Urinary bladder (tissue), 4 donors: ENCODE data around the gene GFRA1. TPM values are rescaled to one million over a fixed set of nuclear protein-coding genes. Genes with fewer than 3 reads are reported as not detected.

Experiments
- DNase-seq: peaks from one replicate; pipeline ENCODE4 v3.0.0-alpha.2; 2015; ENCODE audit errors: extremely low spot score
- H3K27ac ChIP-seq: one replicate; pipeline ENCODE4 v1.5.1; 2013; ENCODE audit warnings: low read depth, mild to moderate bottlenecking, moderate library complexity
- H3K36me3 ChIP-seq: one replicate; pipeline ENCODE4 v1.6.1; 2013; ENCODE audit warnings: mild to moderate bottlenecking, moderate library complexity; ENCODE audit not compliant: insufficient read depth
- H3K4me1 ChIP-seq: one replicate; pipeline ENCODE4 v1.6.1; 2013; ENCODE audit warnings: mild to moderate bottlenecking, moderate library complexity; ENCODE audit not compliant: insufficient read depth
- H3K4me3 ChIP-seq: one replicate; pipeline ENCODE4 v1.5.1; 2013; ENCODE audit warnings: low read depth, low read length
- WGBS: extraction: QIAGEN DNeasy Blood & Tissue Kit; methylation state at CpG from one replicate; pipeline ENCODE4 v1.1.7; 2013; 5-methylcytosine and 5-hydroxymethylcytosine counted together
- polyA plus RNA-seq: library from polyadenylated mRNA; stranded (reverse); fragments of 200-250 nt; gene quantifications from one replicate; pipeline ENCODE4 v1.2.3, GENCODE V29; 2013
- total RNA-seq: library from RNA; depleted of rRNA; stranded (reverse); fragments of >200 nt; gene quantifications from one replicate; pipeline ENCODE4 v1.2.3, GENCODE V29; 2014
- donor health status: healthy with polysubstance abuse.
- donor health status: healthy.

Gene GFRA1
- total and polyA plus RNA-seq, 2 donors = 24.2 to 60.9 TPM

GRCh38 chr10:116241642-116242410 is 31.2 kb downstream of the GFRA1 start:
- no peak overlapping the region for H3K4me3 ChIP-seq
- no peak overlapping the region for H3K27ac ChIP-seq
- H3K36me3 ChIP-seq = no peaks in the 10 kb centered on the region
- no peak for DNase-seq
- H3K4me1 ChIP-seq = no peaks in the 10 kb centered on the region
- WGBS = 73% methylated on average over 6 of the region's 6 CpGs

GRCh38 chr10:116241085-116241484 is 31.9 kb downstream of the GFRA1 start:
- DNase-seq = peak; percentile 21
- Histone ChIP-seq H3K4me3 (no peak overlapping the region), H3K4me1 (no peaks in the 10 kb centered on the region), H3K36me3 (no peaks in the 10 kb centered on the region), H3K27ac (no peak overlapping the region)
- 57% methylated on average over 8 of the region's 8 CpGs for WGBS

- Histone ChIP-seq H3K36me3 (no peaks in the 10 kb centered on the region), H3K4me3 (no peak overlapping the region), H3K4me1 (no peaks in the 10 kb centered on the region), H3K27ac (no peak overlapping the region)
- no peak for DNase-seq
- 89% methylated on average over 13 of the region's 13 CpGs for WGBS
Measured at GRCh38 chr10:116240157-116240950, 32.7 kb downstream of the GFRA1 start.

GRCh38 chr10:116239229-116239628 is 33.8 kb downstream of the GFRA1 start:
- WGBS = 87% methylated on average over 4 of the region's 4 CpGs

GRCh38 chr10:116237970-116238369 is 35.0 kb downstream of the GFRA1 start:
- DNase-seq = no peak
- no peaks in the 10 kb centered on the region for H3K4me1 ChIP-seq
- H3K36me3 ChIP-seq = no peaks in the 10 kb centered on the region
- no peak overlapping the region for H3K27ac ChIP-seq
- WGBS = 63% methylated on average over 15 of the region's 15 CpGs
- H3K4me3 ChIP-seq = no peak overlapping the region

More at GRCh38 chr10:116239229-116239628, 33.8 kb downstream of the GFRA1 start:
- no peak overlapping the region for H3K27ac ChIP-seq
- no peaks in the 10 kb centered on the region for H3K36me3 ChIP-seq
- no peak overlapping the region for H3K4me3 ChIP-seq
- DNase-seq = no peak
- no peaks in the 10 kb centered on the region for H3K4me1 ChIP-seq

GRCh38 chr10:116237260-116237659 is 35.7 kb downstream of the GFRA1 start:
- Histone ChIP-seq H3K36me3 (no peaks in the 10 kb centered on the region), H3K4me3 (no peak overlapping the region), H3K27ac (no peak overlapping the region), H3K4me1 (no peaks in the 10 kb centered on the region)
- DNase-seq = no peak
- WGBS = 37% methylated on average over 3 of the region's 3 CpGs

- Histone ChIP-seq H3K4me3 (no peak overlapping the region), H3K36me3 (no peaks in the 10 kb centered on the region), H3K4me1 (no peaks in the 10 kb centered on the region), H3K27ac (no peak overlapping the region)
- WGBS = 100% methylated on average over 2 of the region's 2 CpGs
- DNase-seq = no peak
Measured at GRCh38 chr10:116233230-116233629, 39.8 kb downstream of the GFRA1 start.

GRCh38 chr10:116232613-116233012 is 40.4 kb downstream of the GFRA1 start:
- Histone ChIP-seq H3K4me3 (no peak overlapping the region), H3K36me3 (no peaks in the 10 kb centered on the region), H3K4me1 (no peaks in the 10 kb centered on the region), H3K27ac (no peak overlapping the region)
- no peak for DNase-seq
- WGBS = 82% methylated on average over 2 of the region's 2 CpGs

GRCh38 chr10:116226766-116227165 is 46.2 kb downstream of the GFRA1 start:
- 97% methylated on average over 6 of the region's 6 CpGs for WGBS
- no peak for DNase-seq
- Histone ChIP-seq H3K4me3 (no peak overlapping the region), H3K4me1 (no peaks in the 10 kb centered on the region), H3K36me3 (no peaks in the 10 kb centered on the region), H3K27ac (no peak overlapping the region)

- H3K36me3 ChIP-seq = no peaks in the 10 kb centered on the region
- no peaks in the 10 kb centered on the region for H3K4me1 ChIP-seq
- no peak overlapping the region for H3K27ac ChIP-seq
- no peak for DNase-seq
- WGBS = 94% methylated on average over 5 of the region's 5 CpGs
- H3K4me3 ChIP-seq = no peak overlapping the region
Measured at GRCh38 chr10:116226053-116226452, 47.0 kb downstream of the GFRA1 start.

GRCh38 chr10:116223289-116223688 is 49.7 kb downstream of the GFRA1 start:
- 78% methylated on average over 3 of the region's 3 CpGs for WGBS

GRCh38 chr10:116221053-116221452 is 52.0 kb downstream of the GFRA1 start:
- Histone ChIP-seq H3K36me3 (no peaks in the 10 kb centered on the region), H3K4me1 (no peaks in the 10 kb centered on the region), H3K27ac (no peak overlapping the region), H3K4me3 (no peak overlapping the region)
- no peak for DNase-seq
- WGBS = 85% methylated on average over 3 of the region's 3 CpGs

More at GRCh38 chr10:116223289-116223688, 49.7 kb downstream of the GFRA1 start:
- H3K4me3 ChIP-seq = no peak overlapping the region
- H3K27ac ChIP-seq = no peak overlapping the region
- H3K4me1 ChIP-seq = no peaks in the 10 kb centered on the region
- no peak for DNase-seq
- no peaks in the 10 kb centered on the region for H3K36me3 ChIP-seq

- H3K36me3 ChIP-seq = no peaks in the 10 kb centered on the region
- 87% methylated on average over 3 of the region's 3 CpGs for WGBS
- H3K4me3 ChIP-seq = no peak overlapping the region
- peaks cover 1% of the 10 kb centered on the region for H3K4me1 ChIP-seq
- H3K27ac ChIP-seq = no peak overlapping the region
- DNase-seq = no peak
Measured at GRCh38 chr10:116216676-116217075, 56.3 kb downstream of the GFRA1 start.

GRCh38 chr10:116215651-116216050 is 57.4 kb downstream of the GFRA1 start:
- 69% methylated on average over 5 of the region's 5 CpGs for WGBS
- Histone ChIP-seq H3K4me1 (peaks cover 1% of the 10 kb centered on the region), H3K36me3 (no peaks in the 10 kb centered on the region), H3K27ac (no peak overlapping the region), H3K4me3 (no peak overlapping the region)
- DNase-seq = no peak
